ENCODE results near the gene SLC5A11.

- TF ChIP-seq, protein P1, sequence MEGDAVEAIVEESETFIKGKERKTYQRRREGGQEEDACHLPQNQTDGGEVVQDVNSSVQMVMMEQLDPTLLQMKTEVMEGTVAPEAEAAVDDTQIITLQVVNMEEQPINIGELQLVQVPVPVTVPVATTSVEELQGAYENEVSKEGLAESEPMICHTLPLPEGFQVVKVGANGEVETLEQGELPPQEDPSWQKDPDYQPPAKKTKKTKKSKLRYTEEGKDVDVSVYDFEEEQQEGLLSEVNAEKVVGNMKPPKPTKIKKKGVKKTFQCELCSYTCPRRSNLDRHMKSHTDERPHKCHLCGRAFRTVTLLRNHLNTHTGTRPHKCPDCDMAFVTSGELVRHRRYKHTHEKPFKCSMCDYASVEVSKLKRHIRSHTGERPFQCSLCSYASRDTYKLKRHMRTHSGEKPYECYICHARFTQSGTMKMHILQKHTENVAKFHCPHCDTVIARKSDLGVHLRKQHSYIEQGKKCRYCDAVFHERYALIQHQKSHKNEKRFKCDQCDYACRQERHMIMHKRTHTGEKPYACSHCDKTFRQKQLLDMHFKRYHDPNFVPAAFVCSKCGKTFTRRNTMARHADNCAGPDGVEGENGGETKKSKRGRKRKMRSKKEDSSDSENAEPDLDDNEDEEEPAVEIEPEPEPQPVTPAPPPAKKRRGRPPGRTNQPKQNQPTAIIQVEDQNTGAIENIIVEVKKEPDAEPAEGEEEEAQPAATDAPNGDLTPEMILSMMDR (conservative IDR thresholded peaks at IDR 0.05; ENCODE audit: low read depth, low read length), result no peak
- TF ChIP-seq EZH2phosphoT487 (IDR thresholded peaks at IDR 0.05; ENCODE audit: borderline replicate concordance, low read length), result no peak
- TF ChIP-seq EZH2 (IDR thresholded peaks at IDR 0.05; ENCODE audit: low read length, unreplicated experiment), result no peak
Observed at GRCh38 chr16:24833352-24833751, 12.4 kb upstream of the SLC5A11 start.
